ENCODE data around the gene KDM1B.
A peak's percentile ranks its signal among the peaks of the same experiment; 100 is the strongest.
"Not testable (repeated sequence)": the region's sequence is repeated elsewhere in the genome, so short reads cannot be mapped to it uniquely, and the experiment has no call there.

KDM1B gene

DNA sequence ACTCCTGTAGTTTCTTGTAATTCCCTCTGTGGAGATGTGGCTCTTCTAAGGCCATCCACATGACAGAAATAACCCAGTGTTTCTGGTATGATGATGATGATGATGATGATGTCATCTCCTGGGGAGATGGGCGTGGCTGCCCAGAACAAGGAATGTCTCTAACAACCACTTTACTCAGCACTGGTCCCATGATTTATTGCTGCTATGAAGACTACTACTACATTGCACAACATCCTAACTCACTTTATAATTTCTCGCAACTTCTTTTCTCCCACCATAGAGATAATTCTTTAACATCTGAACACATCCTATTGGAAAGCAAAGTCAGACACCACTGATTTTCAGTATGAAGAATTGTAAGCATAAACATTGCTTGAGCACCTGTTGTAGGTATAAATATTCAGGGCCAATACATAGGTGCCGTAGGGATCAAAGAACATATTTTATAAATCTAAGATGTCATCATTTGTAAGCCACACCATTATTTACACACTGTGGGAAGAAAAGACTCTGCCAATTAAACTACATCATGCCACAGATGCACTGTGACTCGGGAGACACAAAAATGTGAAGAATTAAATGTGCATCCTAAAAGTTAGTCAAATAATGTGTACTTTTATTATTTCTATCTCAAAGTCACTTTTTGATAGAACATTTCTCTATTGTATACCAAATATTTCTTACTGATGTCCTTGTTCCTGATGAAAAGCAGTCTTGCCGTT lies 6.8 kb upstream of the KDM1B start:
- DNase-seq (ENCODE audit: low read depth), result peak; percentile 95

GRCh38 chr6:18151391-18151790 lies 3.8 kb upstream of the KDM1B start:
- not testable (repeated sequence) for DNase-seq (ENCODE audit: low read depth)

DNA sequence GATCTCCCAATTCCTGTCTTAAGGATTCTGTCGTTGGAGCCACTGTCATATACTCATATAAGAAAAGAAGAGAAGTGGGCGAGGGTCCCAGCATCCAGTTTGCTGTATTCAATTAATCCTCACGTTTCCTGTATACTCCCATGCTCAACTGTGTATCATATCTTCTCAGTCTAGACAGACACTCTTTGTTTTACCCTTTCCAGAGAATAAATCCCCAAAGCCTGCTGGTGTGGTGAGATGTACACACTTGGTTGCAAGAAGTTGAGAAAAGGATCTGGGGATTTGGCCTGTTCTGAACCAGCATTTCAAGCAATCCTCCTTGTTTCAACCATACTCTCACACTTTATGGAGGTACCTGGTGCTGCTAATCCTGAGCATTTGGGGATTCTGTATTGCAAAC lies 3.4 kb upstream of the KDM1B start:
- DNase-seq (ENCODE audit: low read depth), result no peak

GRCh38 chr6:18153311-18153703 lies 1.9 kb upstream of the KDM1B start:
- DNase-seq (ENCODE audit: low read depth), result no peak

DNA sequence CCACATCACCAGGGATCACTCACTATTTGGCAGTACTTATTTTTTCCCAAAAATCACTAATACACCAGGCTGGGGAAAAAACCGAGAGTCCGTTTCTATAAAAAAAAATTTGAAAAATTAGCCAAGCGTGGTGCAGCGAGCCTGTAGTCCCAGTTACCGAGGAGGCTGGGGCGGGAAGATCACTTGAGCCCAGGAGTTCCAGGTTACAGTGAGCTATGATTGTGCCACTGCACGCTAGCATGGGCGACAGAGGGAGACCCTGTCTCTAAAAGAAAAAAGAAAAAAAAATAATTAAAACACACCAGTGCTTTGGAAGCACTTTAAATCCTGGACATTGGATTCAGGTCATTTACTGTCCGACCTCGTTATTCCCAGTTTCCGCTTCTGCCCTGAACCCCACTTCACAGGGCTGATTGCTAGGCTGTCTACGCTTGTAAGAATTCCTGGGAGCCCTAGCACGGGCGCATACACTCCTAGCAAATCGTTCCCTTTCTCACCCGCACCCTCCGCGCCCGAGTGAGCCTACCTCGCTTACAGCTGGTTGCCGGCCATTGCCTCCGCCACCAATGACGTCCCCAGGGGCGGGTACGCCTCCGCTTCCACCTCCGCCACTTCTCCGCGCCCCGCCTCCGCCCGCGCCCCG lies 594 bp upstream of the KDM1B start, which contains the start of gene TPMT:
TPMT (minus strand) TSS at position 571 of the 643 bp plus-strand sequence. CDS start 5,950 bp downstream, outside the sequence.
- peak; percentile 41 for DNase-seq (ENCODE audit: low read depth)

- peak; percentile 68 for DNase-seq (ENCODE audit: low read depth)
Observed at GRCh38 chr6:18155864-18156421, 721 bp downstream of the KDM1B start.

DNA sequence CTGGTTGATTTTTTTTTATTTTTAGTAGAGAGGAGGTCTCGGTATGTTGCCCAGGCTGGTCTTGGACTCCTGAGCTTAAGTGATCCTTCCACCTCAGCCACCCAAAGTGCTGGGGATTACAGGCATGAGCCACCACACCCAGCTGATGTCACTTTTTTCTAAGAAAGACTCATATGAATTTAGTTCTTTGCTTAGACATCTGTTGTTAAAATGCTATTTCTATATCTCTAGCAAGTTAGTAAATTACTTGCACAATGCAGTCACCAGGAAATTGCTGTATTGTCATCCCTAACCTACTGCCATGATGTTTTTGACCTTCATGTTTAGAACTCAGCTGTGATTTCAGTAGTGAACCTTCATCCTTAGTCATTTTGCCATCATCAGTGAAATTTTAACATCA lies 5.7 kb downstream of the KDM1B start:
- DNase-seq (ENCODE audit: low read depth), result no peak

- DNase-seq (ENCODE audit: low read depth), result no peak
Observed at GRCh38 chr6:18161431-18161830, 6.2 kb downstream of the KDM1B start.

DNA sequence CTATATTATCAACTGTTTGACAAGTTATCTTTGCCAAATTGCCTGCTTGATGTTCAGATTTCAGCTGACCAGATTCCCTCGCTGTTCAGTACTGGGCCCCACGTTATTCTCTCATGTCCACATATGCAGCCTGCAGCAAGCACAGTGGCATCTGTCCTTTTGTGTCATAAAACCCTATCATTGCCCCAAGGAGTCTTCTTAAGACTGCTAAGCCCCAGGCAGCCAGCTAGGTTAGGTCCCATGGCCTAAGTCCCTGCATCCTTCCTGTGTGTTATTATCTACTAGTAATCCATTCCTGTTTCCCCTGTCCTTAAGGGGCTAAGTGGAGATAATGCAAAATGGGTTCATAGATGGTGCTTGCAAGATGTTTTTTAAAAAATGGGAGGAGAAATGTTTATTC lies 7.2 kb downstream of the KDM1B start:
- DNase-seq (ENCODE audit: low read depth), result no peak

DNA sequence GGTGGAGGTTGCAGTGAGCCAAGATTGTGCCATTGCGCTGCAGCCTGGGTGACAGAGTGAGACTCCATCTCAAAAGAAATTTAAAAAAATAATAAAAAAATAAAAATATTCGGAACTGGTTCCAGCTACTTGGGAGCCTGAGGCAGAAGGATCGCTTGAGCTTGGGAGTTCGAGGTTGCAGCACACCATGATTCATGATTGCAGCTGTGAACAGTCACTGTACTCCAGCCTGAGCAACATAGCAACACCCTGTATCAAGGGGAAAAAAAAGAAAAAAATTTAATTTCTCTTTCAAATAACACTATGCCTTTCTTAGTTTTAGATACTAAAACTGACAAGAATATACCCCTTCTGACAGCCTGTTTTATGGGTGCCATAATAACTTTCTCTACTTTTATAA lies 10.5 kb downstream of the KDM1B start:
- DNase-seq (ENCODE audit: low read depth), result no peak

DNA sequence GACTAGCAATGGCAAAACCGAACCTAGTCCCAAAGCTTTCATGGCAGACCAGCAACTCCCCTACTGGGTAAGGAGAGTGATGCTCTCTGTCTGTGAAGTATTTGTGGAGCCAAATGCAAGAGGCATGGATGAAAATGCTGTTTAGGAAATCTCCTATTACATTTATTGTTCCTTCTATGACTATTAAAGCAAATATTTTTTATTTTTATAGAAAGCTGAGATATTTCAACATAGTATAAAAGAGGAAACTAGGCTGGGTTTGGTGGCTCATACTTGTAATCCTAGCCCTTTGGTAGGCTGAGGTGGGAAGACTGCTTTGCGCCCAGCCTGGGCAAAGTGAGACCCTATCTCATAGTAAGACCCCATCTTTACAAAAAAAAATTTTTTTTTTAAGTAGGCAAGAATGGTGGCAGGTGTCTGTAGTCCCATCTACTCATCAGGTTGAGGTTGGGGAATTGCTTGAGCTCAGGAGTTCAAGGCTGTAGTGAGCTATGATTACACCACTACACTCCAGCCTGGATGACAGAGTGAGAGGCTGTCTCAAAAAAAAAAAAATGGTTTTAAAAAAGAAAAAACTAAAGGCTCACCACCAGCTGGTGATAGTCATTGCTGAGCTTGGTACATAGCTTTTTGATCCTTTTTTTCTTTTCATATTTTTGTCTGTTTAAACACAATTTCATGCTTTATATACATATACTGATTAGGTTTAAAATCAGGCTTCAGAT lies 11.3 kb downstream of the KDM1B start:
- peak; percentile 14 for DNase-seq (ENCODE audit: low read depth)

DNA sequence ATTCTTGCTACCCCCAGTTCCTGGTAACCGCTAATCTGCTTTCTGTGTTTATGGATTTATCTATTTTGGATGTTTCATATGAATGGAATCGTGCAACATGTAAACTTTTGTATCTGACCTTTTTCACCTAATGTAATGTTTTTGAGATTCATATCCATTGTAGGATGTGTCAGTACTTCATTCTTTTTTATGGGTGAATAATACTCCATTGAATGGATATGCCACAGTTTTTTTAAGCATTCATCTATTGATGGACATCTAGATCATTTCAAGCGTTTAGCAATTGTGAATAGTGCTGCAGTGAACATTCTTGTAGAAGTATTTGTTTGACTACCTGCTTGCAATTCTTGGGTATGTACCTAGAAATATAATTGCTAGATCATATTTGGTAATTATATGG lies 13.0 kb downstream of the KDM1B start:
- DNase-seq (ENCODE audit: low read depth), result no peak

DNA sequence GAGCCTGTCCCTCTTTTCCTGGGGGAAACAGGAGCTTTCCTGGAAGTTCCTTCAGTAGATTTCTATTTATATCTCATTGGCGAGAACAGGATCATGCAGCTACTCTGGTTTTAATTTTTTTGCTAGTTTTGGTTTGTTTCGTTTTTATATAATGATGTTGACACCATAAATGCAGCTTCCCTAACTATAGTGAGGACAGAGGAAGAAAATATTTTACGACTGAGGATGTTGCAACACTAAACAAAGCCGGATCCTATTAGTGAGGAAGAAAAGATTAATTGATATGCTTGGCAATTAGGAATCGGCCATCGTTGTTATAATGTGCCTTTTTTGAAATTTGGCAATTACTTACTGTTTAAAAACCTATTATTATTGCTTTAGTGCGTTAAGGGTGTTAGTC lies 16.6 kb downstream of the KDM1B start:
- DNase-seq (ENCODE audit: low read depth), result no peak

GRCh38 chr6:18176198-18176597 lies 21.0 kb downstream of the KDM1B start:
- DNase-seq (ENCODE audit: low read depth), result not testable (repeated sequence)

DNA sequence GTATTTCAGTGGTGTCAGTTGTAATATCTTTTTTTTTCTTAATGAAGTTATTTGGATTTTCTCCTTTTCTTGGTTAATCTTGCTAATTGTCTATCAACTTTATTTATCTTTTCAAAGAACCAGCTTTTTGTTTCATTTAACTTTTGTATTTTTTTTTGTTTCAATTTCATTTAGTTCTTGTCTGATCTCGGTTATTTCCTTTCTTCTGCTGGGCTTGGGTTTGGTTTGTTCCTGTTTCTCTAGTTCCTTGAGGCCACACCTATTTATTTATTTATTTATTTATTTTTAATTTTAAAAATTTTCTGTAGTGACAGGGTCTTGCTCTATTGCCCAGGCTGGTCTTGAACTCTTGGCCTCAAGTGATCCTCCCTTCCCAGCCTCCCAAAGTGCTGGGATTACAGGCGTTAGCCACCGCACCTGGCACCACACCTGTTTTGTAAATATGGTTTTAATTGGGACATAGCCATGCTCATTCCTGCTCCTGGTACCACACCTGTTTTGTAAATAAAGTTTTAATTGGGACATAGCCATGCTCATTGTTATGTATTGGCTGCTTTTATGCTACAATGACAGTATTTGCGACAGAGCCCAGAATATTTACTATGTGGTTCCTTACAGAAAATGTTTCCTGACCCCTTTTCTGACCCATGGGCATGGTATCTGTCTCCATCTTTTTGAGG lies 22.2 kb downstream of the KDM1B start:
- no peak for DNase-seq (ENCODE audit: low read depth)

DNA sequence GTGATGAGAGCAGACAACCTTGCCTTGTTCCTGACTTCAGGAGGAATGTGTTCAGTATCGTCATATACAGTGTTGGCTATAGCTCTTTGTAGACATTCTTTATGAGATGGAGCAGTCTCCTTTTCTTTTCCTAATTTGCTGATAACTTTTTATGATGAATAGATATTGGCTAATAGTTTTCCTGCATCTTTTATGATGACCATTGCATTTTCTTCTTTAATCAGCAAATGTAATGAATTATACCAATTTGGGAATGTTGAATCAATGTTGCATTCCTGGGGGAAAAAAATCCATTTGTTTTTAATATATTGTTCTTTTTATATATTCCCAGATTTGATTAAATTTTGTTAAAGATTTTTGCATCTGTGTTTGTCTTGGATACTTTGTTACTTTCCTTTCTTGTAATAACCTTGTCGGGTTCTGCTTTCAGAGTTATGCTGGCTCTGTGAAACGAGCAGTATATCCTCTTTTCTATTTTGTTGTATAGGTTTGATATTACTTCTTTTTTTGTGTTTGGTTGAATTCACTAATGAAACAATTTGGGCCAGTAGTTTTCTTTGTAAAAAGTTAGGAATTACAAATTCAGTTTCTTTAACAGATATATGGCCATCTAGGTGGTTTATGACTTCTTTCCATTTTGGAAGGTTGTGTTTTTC lies 23.9 kb downstream of the KDM1B start:
- no peak for DNase-seq (ENCODE audit: low read depth)

- no peak for DNase-seq (ENCODE audit: low read depth)
Observed at GRCh38 chr6:18179770-18180356, 24.6 kb downstream of the KDM1B start.

- no peak for DNase-seq (ENCODE audit: low read depth)
Observed at GRCh38 chr6:18182568-18182967, 27.3 kb downstream of the KDM1B start.

- DNase-seq (ENCODE audit: low read depth), result no peak
Observed at GRCh38 chr6:18183766-18184165, 28.5 kb downstream of the KDM1B start.

DNA sequence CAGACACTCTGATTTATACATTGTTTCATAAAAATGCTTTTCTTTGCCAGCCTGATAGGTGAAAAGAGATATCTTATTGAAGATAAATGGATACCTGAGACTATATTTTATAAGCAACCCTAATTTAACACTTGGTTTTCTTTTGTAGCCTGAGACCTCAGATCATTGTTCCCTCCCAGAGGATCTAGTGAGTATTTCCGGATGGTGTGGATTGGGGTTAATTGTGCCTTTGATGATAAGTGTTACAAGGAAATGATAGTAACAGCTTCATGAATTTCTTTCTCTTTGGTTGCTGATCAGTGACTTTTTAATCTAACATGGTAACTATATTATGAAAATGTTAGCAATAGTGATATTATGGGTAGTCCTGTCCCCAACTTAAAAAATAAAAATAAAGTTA lies 30.4 kb downstream of the KDM1B start:
- no peak for DNase-seq (ENCODE audit: low read depth)

DNA sequence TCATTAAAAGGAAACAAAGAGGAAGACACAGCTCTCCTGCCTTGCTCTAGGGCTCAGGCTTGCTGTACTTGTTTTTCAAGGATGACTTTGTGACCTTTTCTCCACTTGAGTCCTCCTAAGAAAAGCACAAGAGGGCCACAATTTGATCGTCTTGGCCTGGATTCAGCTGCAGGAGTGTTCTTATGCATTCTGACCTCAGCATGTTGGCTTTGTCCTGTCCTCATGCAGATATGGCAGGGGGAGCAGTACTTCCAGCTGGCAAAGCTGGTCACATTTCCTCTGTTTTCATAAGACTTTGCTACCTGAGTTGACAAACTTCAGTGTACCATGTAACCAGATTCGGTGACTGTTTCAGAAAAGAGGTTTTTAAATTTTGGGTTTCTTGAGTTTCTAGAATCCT lies 30.8 kb downstream of the KDM1B start:
- no peak for DNase-seq (ENCODE audit: low read depth)
